K562 (cell line): ENCODE data around the gene BCAP31. TPM values are rescaled to one million over a fixed set of nuclear protein-coding genes. Genes with fewer than 3 reads are reported as not detected.
"Not testable (repeated sequence)": the region's sequence is repeated elsewhere in the genome, so short reads cannot be mapped to it uniquely, and the experiment has no call there.

Source experiments
- ATAC-seq: fragments of 200-7000 bp; cut with Tn5 transposase; 3 replicates; pipeline ENCODE4 v1.9.1; 2020; ENCODE audit warnings: moderate library complexity
- BruUV-seq: library from RNA; stranded (reverse); fragments of 400-500 nt; replicated peaks from 2 replicates; lab custom pipeline; 2021; lab: Mats Ljungman, UMichigan
- CTCF ChIA-PET: fragments of 300-600 bp; formaldehyde crosslinking; extraction: SDS; loops from one replicate; lab custom pipeline; 2021; ENCODE audit warnings: low intra/inter-chr PET ratio; lab: Yijun Ruan, JAX
- POLR2A ChIA-PET: fragments of 300-600, 350-650 bp; sonication (Branson Sonifier 250); formaldehyde crosslinking; extraction: SDS; loops from one replicate; lab custom pipeline; 2021; ENCODE audit warnings: antibody characterized with exemption, inconsistent platforms; lab: Yijun Ruan, JAX
- DNase-seq, 4 experiments: peaks; one replicate each; pipeline versions ENCODE4 v3.0.0 to v3.0.0-alpha.2; 2011 to 2018; ENCODE audit warnings: low spot score in 3 of 4, mixed read lengths in 3 of 4; ENCODE audit errors: extremely low read depth in 1 of 4
- FAIRE-seq: peaks from 2 replicates; lab custom pipeline; 2011; peaks lifted over from hg19 to GRCh38; lab: Jason Lieb, UNC
- H2AFZ ChIP-seq: 2 replicates; pipeline ENCODE4 v1.6.0; 2011; ENCODE audit warnings: low read depth, low read length, control low read depth, inconsistent platforms
- H3K27ac ChIP-seq: fragments of 200-600 bp; 3 replicates; pipeline ENCODE4 v1.8.0; 2011; ENCODE audit warnings: low read depth, mild to moderate bottlenecking, control low read depth, inconsistent platforms, low read length, moderate library complexity, mixed read lengths; ENCODE audit errors: extremely low read depth
- H3K27me3 ChIP-seq, 2 experiments: fragments of 300-600 bp in 1 of 2; 2 replicates in 1 of 2; 3 replicates in 1 of 2; pipeline versions ENCODE4 v1.6.0 to v1.8.0; 2011; ENCODE audit warnings: inconsistent platforms in 2 of 2, low read length in 2 of 2, mild to moderate bottlenecking in 1 of 2, mixed read lengths in 1 of 2, moderate library complexity in 1 of 2; ENCODE audit not compliant: control insufficient read depth in 2 of 2, insufficient read depth in 2 of 2
- H3K36me3 ChIP-seq: fragments of 300-600 bp; 3 replicates; pipeline ENCODE4 v1.8.0; 2011; ENCODE audit warnings: mild to moderate bottlenecking, low read length, inconsistent platforms; ENCODE audit not compliant: control insufficient read depth, insufficient read depth
- H3K4me1 ChIP-seq, 2 experiments: fragments of 200-600 bp in 1 of 2; replicated peaks in 1 of 2; 2 replicates in 1 of 2; 3 replicates in 1 of 2; pipeline versions ENCODE4 v1.5.1 to v1.8.0; 2011; ENCODE audit warnings: inconsistent platforms in 2 of 2, low read length in 2 of 2, mild to moderate bottlenecking in 1 of 2, mixed read lengths in 1 of 2, moderate library complexity in 1 of 2; ENCODE audit not compliant: control insufficient read depth in 2 of 2, insufficient read depth in 2 of 2
- H3K4me2 ChIP-seq: 2 replicates; pipeline ENCODE4 v1.6.1; 2011; ENCODE audit warnings: low read length, control low read depth, inconsistent platforms, mixed read lengths; ENCODE audit not compliant: insufficient read depth
- H3K4me3 ChIP-seq: fragments of 200-600 bp; sonication (generic), shearing (Covaris generic); 2 replicates; pipeline ENCODE4 v1.5.1; 2016; ENCODE audit warnings: control low read depth, inconsistent platforms
- H3K79me2 ChIP-seq: fragments of 200-600 bp; 3 replicates; pipeline ENCODE4 v1.8.0; 2011; ENCODE audit warnings: low read length, inconsistent platforms; ENCODE audit not compliant: control insufficient read depth, insufficient read depth
- H3K9ac ChIP-seq, 2 experiments: 2 replicates each; pipeline versions ENCODE4 v1.6.0 to v1.6.1; 2011; ENCODE audit warnings: low read depth in 2 of 2, low read length in 2 of 2, control low read depth in 1 of 2, inconsistent platforms in 1 of 2, mild to moderate bottlenecking in 1 of 2, mixed read lengths in 1 of 2; ENCODE audit not compliant: insufficient read depth in 1 of 2
- H3K9me1 ChIP-seq: one replicate; pipeline ENCODE4 v1.6.0; 2011; ENCODE audit warnings: inconsistent platforms, mild to moderate bottlenecking, low read length, moderate library complexity; ENCODE audit not compliant: control insufficient read depth, insufficient read depth
- H3K9me3 ChIP-seq: replicated peaks from 2 replicates; pipeline ENCODE4 v1.5.1; 2011; ENCODE audit warnings: low read depth, low read length, inconsistent platforms; ENCODE audit not compliant: control insufficient read depth, insufficient read depth
- H4K20me1 ChIP-seq: replicated peaks from 2 replicates; pipeline ENCODE4 v1.6.1; 2011; ENCODE audit warnings: low read length, inconsistent platforms, mixed read lengths; ENCODE audit not compliant: control insufficient read depth, insufficient read depth
- ATF1 ChIP-seq, 2 experiments: fragments of 450-650 bp in 1 of 2; IDR thresholded peaks; 2 replicates each; pipeline ENCODE4 v1.6.1; 2016; ENCODE audit warnings: missing compliant biosample characterization in 1 of 2, missing genetic modification characterization in 1 of 2
- CREM ChIP-seq: IDR thresholded peaks from 2 replicates; pipeline ENCODE4 v1.6.1; 2014; ENCODE audit warnings: antibody characterized with exemption, low read depth
- GATAD2B ChIP-seq: fragments of 450-650 bp; IDR thresholded peaks from 2 replicates; pipeline ENCODE4 v1.6.1; 2017; ENCODE audit warnings: mild to moderate bottlenecking, borderline replicate concordance
- HCFC1 ChIP-seq: IDR thresholded peaks from 2 replicates; pipeline ENCODE4 v1.6.1; 2012; ENCODE audit warnings: low read depth, low read length, improper control_type of control experiment
- HMGN3 ChIP-seq: IDR thresholded peaks from 2 replicates; pipeline ENCODE4 v1.6.1; 2011; ENCODE audit warnings: borderline replicate concordance, low read depth, mild to moderate bottlenecking, mixed read lengths, low read length; ENCODE audit not compliant: insufficient read length; ENCODE audit errors: extremely low read depth
- JUND ChIP-seq, 2 experiments: IDR thresholded peaks; 2 replicates in 1 of 2; 3 replicates in 1 of 2; pipeline ENCODE4 v1.6.1; 2011; ENCODE audit warnings: borderline replicate concordance in 2 of 2, low read depth in 2 of 2, low read length in 2 of 2, improper control_type of control experiment in 1 of 2, missing biosample characterization in 1 of 2, missing genetic modification characterization in 1 of 2, missing genetic modification reagents in 1 of 2
- KDM5B ChIP-seq: fragments of 200-600 bp; sonication (generic); IDR thresholded peaks from 2 replicates; pipeline ENCODE4 v1.6.1; 2012; ENCODE audit warnings: low read depth, mild to moderate bottlenecking, moderate library complexity, low read length, control low read depth, inconsistent platforms; ENCODE audit not compliant: insufficient replicate concordance
- MYC ChIP-seq, 2 experiments: fragments of 250-450 bp in 1 of 2; sonication (Bioruptor Pico) in 1 of 2; IDR thresholded peaks; 2 replicates each; pipeline versions ENCODE4 v1.5.1 to v1.6.1; 2012 to 2021; ENCODE audit warnings: low read depth in 2 of 2, borderline replicate concordance in 1 of 2, improper control_type of control experiment in 1 of 2, low read length in 1 of 2, mild to moderate bottlenecking in 1 of 2, moderate library complexity in 1 of 2
- POLR2B ChIP-seq: fragments of 450-650 bp; IDR thresholded peaks from 2 replicates; pipeline ENCODE4 v1.6.1; 2018; ENCODE audit warnings: low read depth; ENCODE audit not compliant: partially characterized antibody
- RBFOX2 ChIP-seq: fragments of 200-400 bp; formaldehyde crosslinking; IDR thresholded peaks from 2 replicates; pipeline ENCODE4 v1.6.1; 2017; ENCODE audit warnings: low read depth, mild to moderate bottlenecking, low read length, moderate library complexity
- RCOR1 ChIP-seq, 2 experiments: IDR thresholded peaks; 2 replicates each; pipeline ENCODE4 v1.6.1; 2012; ENCODE audit warnings: low read depth in 2 of 2, low read length in 2 of 2, borderline replicate concordance in 1 of 2, improper control_type of control experiment in 1 of 2
- SMARCA4 ChIP-seq: fragments of 450-650 bp; IDR thresholded peaks from 2 replicates; pipeline ENCODE4 v1.6.1; 2016
- TFAP4 ChIP-seq: sonication (generic); formaldehyde crosslinking; IDR thresholded peaks from 2 replicates; pipeline ENCODE4 v1.8.0; 2022; ENCODE audit warnings: missing genetic modification reagents, mild to moderate bottlenecking, moderate library complexity, borderline replicate concordance
- USF1 ChIP-seq: sonication (generic); formaldehyde crosslinking; IDR thresholded peaks from 2 replicates; pipeline ENCODE4 v1.9.0; 2022; ENCODE audit warnings: mild to moderate bottlenecking, missing genetic modification reagents
- ZFX ChIP-seq: sonication (generic); formaldehyde crosslinking; IDR thresholded peaks from 2 replicates; pipeline ENCODE4 v1.8.0; 2022; ENCODE audit warnings: mild to moderate bottlenecking, missing genetic modification reagents, moderate library complexity
- ZNF395 ChIP-seq: fragments of 200-800 bp; sonication (Bioruptor generic); IDR thresholded peaks from 2 replicates; pipeline ENCODE4 v1.6.1; 2017; ENCODE audit warnings: missing genetic modification characterization, missing compliant biosample characterization
- WGBS: fragments of 100-300 bp; shearing (Covaris generic); methylation state at CpG from one replicate; pipeline ENCODE4 v1.1.6; 2016; ENCODE audit warnings: low coverage, mixed read lengths; ENCODE audit not compliant: insufficient coverage; ENCODE audit errors: missing lambda C conversion rate; 5-methylcytosine and 5-hydroxymethylcytosine counted together
- in situ Hi-C: fragments of 300-500 bp; cut with MboI; formaldehyde crosslinking; loops from 4 replicates; pipeline ENCODE4 v1.15.0; 2018; ENCODE audit warnings: inconsistent platforms, mixed read lengths
- intact Hi-C: fragments of 100-400 bp; cut with micrococcal nuclease; formaldehyde crosslinking; loops from 2 replicates; pipeline ENCODE4 v1.14.2; 2022
- polyA plus RNA-seq, 8 experiments: library from polyadenylated mRNA; depleted of rRNA in 4 of 8; stranded (reverse) in 5 of 8; unstranded in 3 of 8; fragments of >200 nt; fragmentation: Nextera tagmentation in 2 of 8; fragmentation: Illumina TruSeq in 1 of 8; extraction: Ambion mirVana in 2 of 8; extraction: Trizol in 1 of 8; gene quantifications; 2 replicates each; pipeline versions ENCODE4 v1.2.1 to v1.2.3, GENCODE V29; 2011 to 2014; ENCODE audit warnings: inconsistent platforms in 1 of 8, missing spikeins in 1 of 8
- total RNA-seq, 7 experiments: library from RNA; depleted of rRNA in 6 of 7; stranded (reverse); fragments of >200 nt in 6 of 7; fragmentation: Illumina TruSeq in 2 of 7; extraction: Trizol in 2 of 7; gene quantifications; 2 replicates each; pipeline versions ENCODE4 v1.2.1 to v1.2.3, GENCODE V29; 2011 to 2021; ENCODE audit warnings: low replicate concordance in 1 of 7

BCAP31 gene
- total and polyA plus RNA-seq, 9 of the 15 experiments (the other 6 are each of a cell fraction or from before 2014, with no cell fraction given) = 156 to 683 (median 188) TPM

- intact Hi-C loops = loop anchor here (1.0 kb wide), 1 partner anchor 17 kb away; no protein-coding TSS in a partner anchor
- BruUV-seq; H3K27me3 ChIP-seq; H3K9me3 ChIP-seq; H3K79me2 ChIP-seq; H3K36me3 ChIP-seq; H4K20me1 ChIP-seq; H3K9me1 ChIP-seq; CTCF ChIA-PET; in situ Hi-C loops; TF ChIP-seq ATF1 (CRISPR knock-in tag; IDR thresholded peaks at IDR 0.05); JUND (tag; IDR thresholded peaks at IDR 0.05; ENCODE audit: borderline replicate concordance, low read depth, low read length); MYC (CRISPR knock-in tag; IDR thresholded peaks at IDR 0.05; ENCODE audit: borderline replicate concordance, low read depth): not testable (repeated sequence)
- Histone ChIP-seq H3K9ac (peak overlapping the region; percentile 78 to 89), H2AFZ (peak overlapping the region; percentile 81), H3K4me3 (peak overlapping the region; percentile 42), H3K27ac (peak overlapping the region; percentile 79), H3K4me1 (peaks cover 0 to 52% of the 10 kb centered on the region in 2 experiments; a peak in 3 of 5 replicates), H3K4me2 (peak overlapping the region; percentile 81)
- 1% methylated on average over 10 of the region's 35 CpGs for WGBS
- ATAC-seq (peak; percentile 88), DNase-seq (peak; percentile 76 to 95 (median 78)), FAIRE-seq (peak; percentile 83)
- POLR2A ChIA-PET = interaction anchor here (0.7 kb wide), 2 partner anchors 179 to 680 kb away, joined by 3 to 5 read pairs; no protein-coding TSS in a partner anchor
- TF ChIP-seq SMARCA4 = peak; percentile 61
- peak; percentile 51 for TF ChIP-seq HMGN3
- peak; percentile 70 for TF ChIP-seq KDM5B
- TF ChIP-seq RCOR1 (IDR thresholded peaks at IDR 0.05; ENCODE audit: borderline replicate concordance in 1 of 2, low read depth in 2 of 2, low read length in 2 of 2) = peak in 1 of 2 experiments; percentile 20; a peak in 1 of 4 replicates
- TF ChIP-seq ATF1 (tag; IDR thresholded peaks at IDR 0.05) = peak; percentile 34
- peak; percentile 67 for TF ChIP-seq POLR2B
- TF ChIP-seq HCFC1 = peak; percentile 40; the same call in 1 of the 2 replicates
- TF ChIP-seq ZFX (CRISPR knock-in tag) = peak; percentile 81
- peak; percentile 68; the same call in 1 of the 2 replicates for TF ChIP-seq TFAP4
- 0 out of 2 replicates have a peak, but pooled peaks have one; percentile 42 for TF ChIP-seq GATAD2B
- peak; percentile 87 for TF ChIP-seq RBFOX2
- peak; percentile 61; the same call in 1 of the 2 replicates for TF ChIP-seq ZNF395 (CRISPR knock-in tag)
- TF ChIP-seq CREM = peak; percentile 66
- TF ChIP-seq JUND (IDR thresholded peaks at IDR 0.05; ENCODE audit: borderline replicate concordance, low read depth, low read length) = peak; percentile 19; the same call in 1 of the 2 replicates
- TF ChIP-seq USF1 (CRISPR knock-in tag) = 0 out of 2 replicates have a peak, but pooled peaks have one; percentile 35
- TF ChIP-seq MYC (IDR thresholded peaks at IDR 0.05; ENCODE audit: low read depth, low read length) = peak; percentile 31; the same call in 1 of the 2 replicates
Observed at GRCh38 chrX:153743468-153744209, 19.5 kb upstream of the BCAP31 start.
